GM12872 (cell line): ENCODE data around the gene HINT1.

ENCODE experiments used
- CTCF ChIP-seq: IDR thresholded peaks from 3 replicates; pipeline ENCODE4 v1.5.1; 2011; ENCODE audit warnings: low read depth, mild to moderate bottlenecking, low read length, moderate library complexity; ENCODE audit not compliant: insufficient read depth

HINT1 gene

DNA sequence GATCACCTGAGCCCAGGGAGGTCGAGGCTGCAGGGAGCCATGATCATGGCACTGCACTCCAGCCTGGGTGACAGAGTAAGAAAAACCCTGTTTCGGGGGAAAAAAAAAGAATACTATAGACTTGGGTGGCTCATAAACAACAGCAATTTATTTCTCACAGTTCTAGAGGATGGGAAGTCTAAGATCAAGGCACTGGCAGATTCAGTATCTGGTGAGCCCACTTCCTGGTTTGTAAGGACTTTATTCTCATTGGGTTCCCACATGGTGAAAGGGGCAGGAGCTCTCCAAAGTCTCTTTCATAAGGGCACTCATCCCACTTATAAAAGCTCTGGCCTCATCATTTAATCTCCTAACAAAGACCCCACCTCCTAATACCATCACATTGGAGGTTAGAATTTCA, 8.7 kb downstream of the HINT1 start:
- no peak for TF ChIP-seq CTCF

- no peak for TF ChIP-seq CTCF
Measured at GRCh38 chr5:131151216-131151615, 13.8 kb downstream of the HINT1 start.

DNA sequence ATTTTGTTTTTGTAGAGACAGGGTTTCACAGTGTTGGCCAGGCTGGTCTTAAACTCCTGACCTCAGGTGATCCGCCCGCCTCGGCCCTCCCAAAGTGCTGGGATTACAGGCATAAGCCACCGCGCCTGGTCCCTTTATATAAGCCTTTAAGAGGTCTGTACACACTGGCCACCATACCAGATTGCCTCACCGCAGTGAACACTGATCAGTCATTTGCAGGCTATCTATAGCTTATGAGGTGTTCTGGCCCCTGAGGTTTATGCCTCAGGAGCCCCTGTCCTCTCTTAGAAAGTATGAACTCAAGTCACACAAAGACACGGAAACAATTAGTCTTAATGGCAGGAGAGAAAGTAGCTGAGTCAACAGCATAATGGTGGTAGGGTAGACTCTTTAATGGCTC, 14.6 kb downstream of the HINT1 start:
- TF ChIP-seq CTCF = no peak

GRCh38 chr5:131148835-131149234, 16.2 kb downstream of the HINT1 start:
- TF ChIP-seq CTCF = no peak

DNA sequence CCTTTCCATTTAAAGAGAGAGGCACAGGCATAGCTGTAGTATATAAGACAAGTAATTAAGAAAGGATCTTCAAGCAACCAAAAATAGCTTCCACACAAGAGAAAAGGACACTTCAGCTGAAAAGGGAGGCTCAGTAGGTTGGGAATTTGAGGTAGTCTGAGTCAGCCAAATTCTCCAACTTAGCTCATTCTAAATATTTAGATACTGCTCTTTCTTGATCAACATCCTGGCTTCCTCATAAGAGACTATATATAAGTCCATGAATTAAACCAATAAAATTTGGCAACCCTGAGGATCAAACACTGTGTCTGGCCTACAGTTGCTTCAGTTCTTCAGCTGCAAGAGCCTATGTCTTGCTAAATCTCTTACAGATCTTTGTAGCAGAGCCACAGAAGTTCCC, 17.8 kb downstream of the HINT1 start:
- TF ChIP-seq CTCF = no peak

DNA sequence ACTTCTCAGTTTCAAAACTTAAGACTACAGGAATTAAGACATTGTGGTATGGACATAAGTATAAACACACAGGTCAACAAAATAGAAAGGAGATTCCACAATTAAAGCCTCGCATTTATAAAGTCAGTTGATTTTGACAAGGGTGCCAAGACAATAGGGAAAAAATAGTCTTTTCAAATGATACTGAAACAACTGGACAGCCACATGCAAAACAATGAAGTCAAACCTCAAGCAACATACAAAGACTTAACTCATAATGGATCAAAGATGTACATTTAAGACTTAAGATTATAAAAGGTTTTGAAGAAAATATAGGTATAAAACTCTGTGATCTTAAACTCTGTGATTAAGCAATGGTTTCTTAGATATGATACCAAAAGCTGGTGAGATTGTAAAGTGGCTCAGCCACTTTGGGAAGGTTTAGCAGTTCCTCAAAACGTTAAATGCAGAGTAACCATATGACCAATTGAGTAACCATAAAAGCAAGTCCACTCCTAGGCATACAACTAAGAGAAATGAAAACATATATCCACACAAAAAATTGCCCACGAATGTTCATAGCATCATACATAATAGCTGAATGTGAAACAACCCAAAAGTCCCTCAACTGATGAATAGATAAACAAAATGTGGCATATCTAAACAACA, 22.0 kb downstream of the HINT1 start:
- no peak for TF ChIP-seq CTCF

DNA sequence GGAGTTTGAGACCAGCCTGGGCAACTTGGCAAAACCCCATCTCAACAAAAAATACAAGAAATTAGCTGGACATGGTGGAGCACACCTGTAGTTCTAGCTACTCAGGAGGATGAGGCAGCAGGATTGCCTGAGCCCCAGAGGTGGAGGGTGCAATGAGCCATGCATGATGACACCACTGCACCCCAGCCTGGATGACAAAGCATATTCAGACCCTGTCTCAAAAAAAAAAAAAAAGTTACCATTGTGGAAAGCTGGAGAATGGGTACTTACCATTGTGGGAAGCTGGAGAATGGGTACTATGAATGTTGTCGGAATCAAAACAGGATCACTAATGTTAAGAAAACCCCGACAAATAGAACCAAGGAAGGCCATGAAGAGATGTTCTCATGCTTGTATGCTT, 25.7 kb downstream of the HINT1 start:
- no peak for TF ChIP-seq CTCF
